HFF-Myc (cell line): ENCODE data around the gene ASXL1.

Experiments
- DNase-seq: peaks from one replicate; pipeline ENCODE4 v3.0.0-alpha.2; 2011; ENCODE audit warnings: low read depth; ENCODE audit errors: extremely low read depth
- H3K4me3 ChIP-seq: replicated peaks from 2 replicates; pipeline ENCODE4 v1.5.1; 2011; ENCODE audit warnings: low read depth, mild to moderate bottlenecking, control low read depth, low read length
- TF ChIP-seq, protein P1 (sequence below): IDR thresholded peaks from 2 replicates; pipeline ENCODE4 v1.5.1; 2012; ENCODE audit warnings: mild to moderate bottlenecking, low read depth, low read length, control low read depth; ENCODE audit errors: missing control alignments

ASXL1 gene

DNA sequence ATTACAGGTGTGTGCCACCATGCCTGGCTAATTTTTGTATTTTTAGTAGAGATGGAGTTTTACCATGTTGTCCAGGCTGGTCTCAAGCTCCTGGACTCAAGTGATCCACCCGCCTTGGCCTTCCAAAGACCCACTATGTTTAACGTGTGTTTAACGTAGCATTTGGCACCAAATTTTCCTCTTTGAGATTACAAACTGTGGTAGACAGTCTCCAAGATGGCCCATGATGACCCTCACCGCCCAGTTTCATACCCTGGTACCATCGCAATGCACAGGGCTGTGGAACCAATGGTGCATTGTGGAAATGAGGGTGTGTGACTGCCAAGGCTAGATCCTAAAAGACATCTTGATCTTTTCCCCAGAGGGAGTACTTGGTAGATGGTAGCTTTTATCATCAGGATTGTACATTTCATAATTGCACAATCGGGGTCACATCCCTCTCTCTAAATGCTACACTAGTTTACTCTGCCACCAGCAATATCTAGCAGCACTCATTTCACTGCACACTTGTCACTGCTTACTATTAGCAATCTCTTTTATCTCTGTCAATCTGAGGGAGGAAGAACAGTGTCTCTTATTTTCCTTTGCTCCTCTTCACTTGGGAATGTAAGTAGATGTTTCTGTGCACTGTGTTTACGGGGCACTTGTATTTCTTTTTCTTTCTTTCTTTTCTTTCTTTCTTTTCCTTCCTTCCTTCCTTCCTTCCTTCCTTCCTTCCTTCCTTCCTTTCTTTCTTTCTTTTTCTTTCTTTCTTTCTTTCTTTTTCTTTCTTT, 130.1 kb downstream of the ASXL1 start:
- no peak overlapping the region for H3K4me3 ChIP-seq
- TF ChIP-seq, protein P1, sequence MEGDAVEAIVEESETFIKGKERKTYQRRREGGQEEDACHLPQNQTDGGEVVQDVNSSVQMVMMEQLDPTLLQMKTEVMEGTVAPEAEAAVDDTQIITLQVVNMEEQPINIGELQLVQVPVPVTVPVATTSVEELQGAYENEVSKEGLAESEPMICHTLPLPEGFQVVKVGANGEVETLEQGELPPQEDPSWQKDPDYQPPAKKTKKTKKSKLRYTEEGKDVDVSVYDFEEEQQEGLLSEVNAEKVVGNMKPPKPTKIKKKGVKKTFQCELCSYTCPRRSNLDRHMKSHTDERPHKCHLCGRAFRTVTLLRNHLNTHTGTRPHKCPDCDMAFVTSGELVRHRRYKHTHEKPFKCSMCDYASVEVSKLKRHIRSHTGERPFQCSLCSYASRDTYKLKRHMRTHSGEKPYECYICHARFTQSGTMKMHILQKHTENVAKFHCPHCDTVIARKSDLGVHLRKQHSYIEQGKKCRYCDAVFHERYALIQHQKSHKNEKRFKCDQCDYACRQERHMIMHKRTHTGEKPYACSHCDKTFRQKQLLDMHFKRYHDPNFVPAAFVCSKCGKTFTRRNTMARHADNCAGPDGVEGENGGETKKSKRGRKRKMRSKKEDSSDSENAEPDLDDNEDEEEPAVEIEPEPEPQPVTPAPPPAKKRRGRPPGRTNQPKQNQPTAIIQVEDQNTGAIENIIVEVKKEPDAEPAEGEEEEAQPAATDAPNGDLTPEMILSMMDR = no peak
- no peak for DNase-seq
